HEK293 (cell line): ENCODE measurements around the gene MBNL3.

ENCODE experiments used
- BCL11A ChIP-seq: fragments of 450-650 bp; formaldehyde crosslinking; IDR thresholded peaks from 2 replicates; pipeline ENCODE4 v1.5.1; 2016; ENCODE audit warnings: low read depth, missing biosample characterization, missing genetic modification characterization
- GLI2 ChIP-seq: fragments of 450-650 bp; formaldehyde crosslinking; IDR thresholded peaks from 2 replicates; pipeline ENCODE4; 2017; ENCODE audit warnings: missing biosample characterization, missing genetic modification characterization, low read depth, borderline replicate concordance
- KLF16 ChIP-seq: fragments of 450-650 bp; formaldehyde crosslinking; IDR thresholded peaks from 2 replicates; pipeline ENCODE4 v1.5.1; 2017; ENCODE audit warnings: missing biosample characterization, missing genetic modification characterization
- TCF7L2 ChIP-seq: IDR thresholded peaks from 2 replicates; pipeline ENCODE4 v1.6.1; 2011; ENCODE audit warnings: low read depth, mild to moderate bottlenecking, inconsistent platforms, low read length, moderate library complexity, borderline replicate concordance
- ZBTB7A ChIP-seq: fragments of 450-650 bp; formaldehyde crosslinking; IDR thresholded peaks from 2 replicates; pipeline ENCODE4 v1.5.1; 2016; ENCODE audit warnings: low read depth, missing biosample characterization, missing genetic modification characterization
- ZFP3 ChIP-seq: fragments of 450-650 bp; formaldehyde crosslinking; IDR thresholded peaks from 2 replicates; pipeline ENCODE4 v1.5.1; 2016; ENCODE audit warnings: low read depth, missing biosample characterization, missing genetic modification characterization
- ZNF121 ChIP-seq: fragments of 450-650 bp; formaldehyde crosslinking; IDR thresholded peaks from 2 replicates; pipeline ENCODE4 v1.5.1; 2016; ENCODE audit warnings: missing biosample characterization, missing genetic modification characterization
- ZNF157 ChIP-seq: fragments of 450-650 bp; formaldehyde crosslinking; IDR thresholded peaks from 2 replicates; pipeline ENCODE4 v1.5.1; 2016; ENCODE audit warnings: missing biosample characterization, missing genetic modification characterization
- ZNF239 ChIP-seq: fragments of 450-650 bp; formaldehyde crosslinking; IDR thresholded peaks from 2 replicates; pipeline ENCODE4 v1.5.1; 2016; ENCODE audit warnings: missing biosample characterization, missing genetic modification characterization
- ZNF302 ChIP-seq: fragments of 450-650 bp; formaldehyde crosslinking; IDR thresholded peaks from 2 replicates; pipeline ENCODE4 v1.5.1; 2016; ENCODE audit warnings: missing biosample characterization, missing genetic modification characterization, low read depth
- ZNF747 ChIP-seq: fragments of 450-650 bp; formaldehyde crosslinking; IDR thresholded peaks from 2 replicates; pipeline ENCODE4 v1.5.1; 2016; ENCODE audit warnings: missing biosample characterization, missing genetic modification characterization
- TF ChIP-seq, protein P1 (sequence below): fragments of 450-650 bp; formaldehyde crosslinking; IDR thresholded peaks from 2 replicates; pipeline ENCODE4 v1.5.1; 2016; ENCODE audit warnings: missing biosample characterization, missing genetic modification characterization
- TF ChIP-seq, protein P2 (sequence below): fragments of 450-650 bp; formaldehyde crosslinking; IDR thresholded peaks from 2 replicates; pipeline ENCODE4 v1.5.1; 2016; ENCODE audit warnings: missing biosample characterization, missing genetic modification characterization, low read depth
- TF ChIP-seq, protein P3 (sequence below): fragments of 450-650 bp; formaldehyde crosslinking; IDR thresholded peaks from 2 replicates; pipeline ENCODE4 v1.5.1; 2016; ENCODE audit warnings: missing biosample characterization, missing genetic modification characterization

DNA sequence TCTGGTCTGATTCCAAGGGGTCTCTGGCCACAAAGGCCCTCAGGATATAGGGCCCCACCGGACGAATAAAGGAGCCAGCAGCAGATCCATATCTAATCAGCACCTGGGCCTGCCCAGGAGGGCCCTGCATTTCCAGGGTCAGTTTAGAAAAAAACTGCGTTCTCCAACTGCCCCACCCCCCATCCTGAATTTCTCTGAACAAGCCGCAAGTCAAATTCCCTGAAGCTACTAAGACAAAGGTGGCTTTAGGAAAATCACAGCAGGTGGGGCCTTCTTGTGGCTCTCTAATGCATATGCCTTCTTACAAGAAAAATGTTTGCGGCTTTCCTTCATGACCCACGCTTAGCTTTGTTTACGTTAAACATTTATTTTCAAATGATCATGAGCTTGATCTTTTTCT, 76.6 kb downstream of the MBNL3 start:
- TF ChIP-seq ZNF157 (tag by site-specific recombination): no peak
- TF ChIP-seq, protein P1, sequence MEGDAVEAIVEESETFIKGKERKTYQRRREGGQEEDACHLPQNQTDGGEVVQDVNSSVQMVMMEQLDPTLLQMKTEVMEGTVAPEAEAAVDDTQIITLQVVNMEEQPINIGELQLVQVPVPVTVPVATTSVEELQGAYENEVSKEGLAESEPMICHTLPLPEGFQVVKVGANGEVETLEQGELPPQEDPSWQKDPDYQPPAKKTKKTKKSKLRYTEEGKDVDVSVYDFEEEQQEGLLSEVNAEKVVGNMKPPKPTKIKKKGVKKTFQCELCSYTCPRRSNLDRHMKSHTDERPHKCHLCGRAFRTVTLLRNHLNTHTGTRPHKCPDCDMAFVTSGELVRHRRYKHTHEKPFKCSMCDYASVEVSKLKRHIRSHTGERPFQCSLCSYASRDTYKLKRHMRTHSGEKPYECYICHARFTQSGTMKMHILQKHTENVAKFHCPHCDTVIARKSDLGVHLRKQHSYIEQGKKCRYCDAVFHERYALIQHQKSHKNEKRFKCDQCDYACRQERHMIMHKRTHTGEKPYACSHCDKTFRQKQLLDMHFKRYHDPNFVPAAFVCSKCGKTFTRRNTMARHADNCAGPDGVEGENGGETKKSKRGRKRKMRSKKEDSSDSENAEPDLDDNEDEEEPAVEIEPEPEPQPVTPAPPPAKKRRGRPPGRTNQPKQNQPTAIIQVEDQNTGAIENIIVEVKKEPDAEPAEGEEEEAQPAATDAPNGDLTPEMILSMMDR (tag by site-specific recombination): no peak
- peak; percentile 40; the same call in 1 of the 2 replicates for TF ChIP-seq TCF7L2
- no peak for TF ChIP-seq GLI2
- no peak for TF ChIP-seq ZNF239 (tag by site-specific recombination)
- TF ChIP-seq ZNF747: no peak
- no peak for TF ChIP-seq BCL11A (tag by site-specific recombination)
- no peak for TF ChIP-seq ZBTB7A (tag by site-specific recombination)
- TF ChIP-seq KLF16 (tag by site-specific recombination): no peak
- TF ChIP-seq, protein P2, sequence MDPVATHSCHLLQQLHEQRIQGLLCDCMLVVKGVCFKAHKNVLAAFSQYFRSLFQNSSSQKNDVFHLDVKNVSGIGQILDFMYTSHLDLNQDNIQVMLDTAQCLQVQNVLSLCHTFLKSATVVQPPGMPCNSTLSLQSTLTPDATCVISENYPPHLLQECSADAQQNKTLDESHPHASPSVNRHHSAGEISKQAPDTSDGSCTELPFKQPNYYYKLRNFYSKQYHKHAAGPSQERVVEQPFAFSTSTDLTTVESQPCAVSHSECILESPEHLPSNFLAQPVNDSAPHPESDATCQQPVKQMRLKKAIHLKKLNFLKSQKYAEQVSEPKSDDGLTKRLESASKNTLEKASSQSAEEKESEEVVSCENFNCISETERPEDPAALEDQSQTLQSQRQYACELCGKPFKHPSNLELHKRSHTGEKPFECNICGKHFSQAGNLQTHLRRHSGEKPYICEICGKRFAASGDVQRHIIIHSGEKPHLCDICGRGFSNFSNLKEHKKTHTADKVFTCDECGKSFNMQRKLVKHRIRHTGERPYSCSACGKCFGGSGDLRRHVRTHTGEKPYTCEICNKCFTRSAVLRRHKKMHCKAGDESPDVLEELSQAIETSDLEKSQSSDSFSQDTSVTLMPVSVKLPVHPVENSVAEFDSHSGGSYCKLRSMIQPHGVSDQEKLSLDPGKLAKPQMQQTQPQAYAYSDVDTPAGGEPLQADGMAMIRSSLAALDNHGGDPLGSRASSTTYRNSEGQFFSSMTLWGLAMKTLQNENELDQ (tag by site-specific recombination): no peak
- TF ChIP-seq ZFP3 (tag by site-specific recombination): no peak
- no peak for TF ChIP-seq ZNF121 (tag by site-specific recombination)
- no peak for TF ChIP-seq ZNF302 (tag by site-specific recombination)
- TF ChIP-seq, protein P3, sequence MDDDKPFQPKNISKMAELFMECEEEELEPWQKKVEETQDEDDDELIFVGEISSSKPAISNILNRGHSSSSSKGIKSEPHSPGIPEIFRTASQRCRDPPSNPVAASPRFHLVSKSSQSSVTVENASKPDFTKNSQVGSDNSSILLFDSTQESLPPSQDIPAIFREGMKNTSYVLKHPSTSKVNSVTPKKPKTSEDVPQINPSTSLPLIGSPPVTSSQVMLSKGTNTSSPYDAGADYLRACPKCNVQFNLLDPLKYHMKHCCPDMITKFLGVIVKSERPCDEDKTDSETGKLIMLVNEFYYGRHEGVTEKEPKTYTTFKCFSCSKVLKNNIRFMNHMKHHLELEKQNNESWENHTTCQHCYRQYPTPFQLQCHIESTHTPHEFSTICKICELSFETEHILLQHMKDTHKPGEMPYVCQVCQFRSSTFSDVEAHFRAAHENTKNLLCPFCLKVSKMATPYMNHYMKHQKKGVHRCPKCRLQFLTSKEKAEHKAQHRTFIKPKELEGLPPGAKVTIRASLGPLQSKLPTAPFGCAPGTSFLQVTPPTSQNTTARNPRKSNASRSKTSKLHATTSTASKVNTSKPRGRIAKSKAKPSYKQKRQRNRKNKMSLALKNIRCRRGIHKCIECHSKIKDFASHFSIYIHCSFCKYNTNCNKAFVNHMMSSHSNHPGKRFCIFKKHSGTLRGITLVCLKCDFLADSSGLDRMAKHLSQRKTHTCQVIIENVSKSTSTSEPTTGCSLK (tag by site-specific recombination): no peak
